Measurements from ENCODE around the gene PLA2G4B. TPM values are rescaled to one million over a fixed set of nuclear protein-coding genes. Genes with fewer than 3 reads are reported as not detected.

Gene PLA2G4B
- total RNA-seq, 1 donor from 2014 or later: 23.6 TPM

DNA sequence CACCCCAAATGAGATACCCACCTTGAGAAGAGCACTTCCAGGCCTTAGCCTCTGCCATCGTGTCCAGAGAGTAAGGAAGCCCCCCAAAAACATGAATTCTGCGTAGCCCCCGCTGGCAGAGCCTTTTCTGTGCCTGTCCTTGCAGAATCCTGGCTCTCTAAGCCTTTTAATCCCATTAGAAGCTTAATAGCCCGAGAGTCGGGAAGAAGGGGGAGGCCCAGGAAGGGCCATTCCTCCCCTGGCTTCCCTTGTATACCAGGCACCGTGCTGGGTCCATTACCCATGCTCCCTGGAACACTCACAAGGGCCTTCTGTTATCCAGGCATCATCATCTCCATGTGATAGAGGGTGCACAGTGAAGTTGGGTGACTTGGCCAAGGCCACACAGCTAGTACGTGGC, 48.1 kb downstream of the PLA2G4B start:
- no peak for ATAC-seq

DNA sequence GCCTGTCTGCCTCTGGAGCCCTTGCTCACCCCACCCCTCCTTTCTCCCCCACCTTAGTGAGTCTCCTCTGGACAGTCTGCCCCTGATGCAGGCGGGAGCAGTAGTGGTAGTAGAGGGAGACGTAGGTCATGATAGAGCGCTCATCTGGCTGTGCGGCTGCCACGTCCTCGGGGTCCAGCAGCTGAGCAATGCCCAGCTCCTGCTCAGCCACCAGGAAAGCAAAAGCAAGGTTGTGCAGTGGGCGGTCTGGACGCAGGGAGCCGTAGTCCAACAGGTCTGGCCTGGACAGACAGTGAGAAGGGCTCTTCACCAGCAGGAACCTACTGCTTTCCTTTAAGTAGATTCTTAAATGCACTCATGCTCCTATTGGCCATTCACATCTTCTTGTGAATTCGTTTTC, 48.5 kb downstream of the PLA2G4B start:
- no peak for ATAC-seq

DNA sequence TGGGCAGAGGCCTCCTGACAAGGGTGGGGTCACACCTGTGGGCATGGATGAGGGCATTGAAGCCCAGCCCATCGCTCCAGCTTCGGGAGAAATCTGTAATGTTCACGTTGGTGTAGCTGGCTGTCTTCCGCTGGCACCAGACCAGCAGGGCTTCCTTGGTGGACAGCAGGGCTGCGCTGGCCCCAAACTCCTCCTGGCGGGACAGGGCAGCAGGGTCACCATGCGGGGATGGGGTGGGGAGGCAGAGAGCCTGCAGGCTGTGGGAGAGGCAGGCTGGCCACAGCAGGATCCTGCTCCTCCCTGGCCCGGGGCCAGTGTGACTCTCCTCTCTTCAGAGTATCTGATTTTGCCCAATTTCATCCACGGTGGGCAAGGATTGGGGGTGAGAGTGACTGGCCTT, 49.2 kb downstream of the PLA2G4B start:
- no peak for ATAC-seq

DNA sequence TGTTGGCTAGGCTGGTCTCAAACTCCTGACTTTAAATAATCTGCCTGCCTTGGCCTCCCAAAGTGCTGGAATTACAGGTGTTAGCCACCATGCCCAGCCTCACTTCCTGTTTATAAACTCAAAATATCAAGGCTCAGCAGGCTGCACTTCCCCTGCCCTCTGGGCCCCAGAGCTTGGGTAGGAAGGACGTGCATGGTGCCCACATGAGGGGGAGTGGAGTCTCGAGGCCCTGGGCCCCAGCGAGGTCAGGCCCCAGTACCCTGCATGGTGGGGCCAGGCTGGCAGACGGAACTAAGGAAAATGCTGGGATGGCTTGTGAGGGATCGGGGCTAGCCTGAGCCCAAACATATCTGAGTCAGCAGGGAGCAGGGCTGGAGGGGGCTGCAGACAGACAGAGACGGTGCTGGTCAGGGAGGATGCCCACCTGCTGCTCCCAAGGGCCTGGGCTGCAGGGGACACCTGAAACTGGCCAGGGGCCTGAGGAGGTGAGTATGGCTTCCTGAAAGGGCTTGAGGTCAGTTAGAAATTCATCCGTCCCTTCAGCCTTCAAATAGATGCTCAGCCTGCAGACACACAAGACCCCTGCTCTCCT, 50.1 kb downstream of the PLA2G4B start:
- ATAC-seq: no peak

DNA sequence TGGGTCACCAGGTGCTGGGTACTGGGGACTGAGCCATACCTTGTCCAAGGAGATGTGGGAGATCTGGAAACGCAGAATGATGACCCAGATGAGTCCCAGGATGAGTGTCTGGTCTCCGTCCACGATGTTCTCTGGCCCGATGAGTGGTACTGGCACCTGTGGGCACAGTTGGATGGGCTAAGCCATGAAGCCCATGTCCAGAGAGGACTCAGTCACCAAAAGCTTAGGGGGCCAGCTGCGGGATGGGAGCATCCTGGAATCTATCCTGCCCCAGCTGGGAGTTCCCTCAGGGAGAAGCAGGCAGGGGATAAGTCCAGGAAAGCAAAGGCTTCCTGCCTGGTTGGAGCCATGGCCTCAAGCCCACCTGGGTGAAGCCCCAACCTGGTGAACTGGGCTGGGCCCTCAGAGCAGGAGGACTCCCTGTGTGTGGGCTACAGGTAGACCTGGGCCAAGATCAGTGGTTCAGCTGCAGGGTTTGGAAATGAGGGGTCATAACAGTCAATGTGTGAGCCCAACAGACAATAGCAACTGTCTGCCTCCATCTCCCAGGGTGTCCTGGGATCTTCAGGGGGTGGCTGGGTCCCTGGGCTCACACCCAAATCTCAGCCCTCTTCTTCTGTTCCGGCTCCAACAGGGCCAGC, 51.5 kb downstream of the PLA2G4B start:
- ATAC-seq: no peak

DNA sequence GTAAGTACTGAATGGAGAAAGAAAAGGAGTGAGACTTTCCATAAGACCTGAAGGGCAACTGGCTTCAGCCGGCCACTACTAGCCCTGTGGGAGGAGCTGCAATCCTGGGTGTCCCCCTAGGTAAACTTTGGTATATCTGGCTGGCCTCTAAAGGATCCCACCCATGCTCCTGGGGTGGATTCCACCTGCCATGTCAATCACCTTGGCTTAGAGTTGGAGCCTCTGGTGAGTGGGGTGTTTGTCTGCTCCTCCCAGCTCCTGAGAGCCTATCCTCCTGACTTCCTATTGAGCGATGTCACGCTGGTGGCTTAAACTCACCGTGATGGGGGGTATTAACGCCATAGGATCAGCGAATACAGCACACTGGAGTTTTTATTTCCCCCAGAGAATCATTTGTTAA, 52.6 kb downstream of the PLA2G4B start:
- ATAC-seq: no peak

DNA sequence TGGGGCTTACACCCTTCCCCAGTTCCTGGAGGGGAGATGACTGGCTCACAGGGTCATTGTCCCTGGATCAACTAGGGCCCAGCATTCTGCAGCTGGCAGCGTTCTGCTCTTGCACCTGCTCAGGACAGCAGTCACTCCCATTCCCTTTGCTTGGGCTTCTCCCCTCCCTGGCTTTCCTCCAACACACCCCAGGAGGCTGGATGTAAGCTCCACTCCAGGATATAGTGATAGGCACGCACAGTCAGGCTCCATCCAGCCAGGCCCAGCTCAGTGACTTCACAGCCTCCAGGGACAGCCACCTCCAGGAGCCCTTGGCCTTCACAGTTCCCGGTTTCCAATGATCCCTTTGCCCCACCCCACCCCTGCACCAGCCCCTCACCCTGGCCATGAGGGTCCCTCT, 53.3 kb downstream of the PLA2G4B start:
- no peak for ATAC-seq

DNA sequence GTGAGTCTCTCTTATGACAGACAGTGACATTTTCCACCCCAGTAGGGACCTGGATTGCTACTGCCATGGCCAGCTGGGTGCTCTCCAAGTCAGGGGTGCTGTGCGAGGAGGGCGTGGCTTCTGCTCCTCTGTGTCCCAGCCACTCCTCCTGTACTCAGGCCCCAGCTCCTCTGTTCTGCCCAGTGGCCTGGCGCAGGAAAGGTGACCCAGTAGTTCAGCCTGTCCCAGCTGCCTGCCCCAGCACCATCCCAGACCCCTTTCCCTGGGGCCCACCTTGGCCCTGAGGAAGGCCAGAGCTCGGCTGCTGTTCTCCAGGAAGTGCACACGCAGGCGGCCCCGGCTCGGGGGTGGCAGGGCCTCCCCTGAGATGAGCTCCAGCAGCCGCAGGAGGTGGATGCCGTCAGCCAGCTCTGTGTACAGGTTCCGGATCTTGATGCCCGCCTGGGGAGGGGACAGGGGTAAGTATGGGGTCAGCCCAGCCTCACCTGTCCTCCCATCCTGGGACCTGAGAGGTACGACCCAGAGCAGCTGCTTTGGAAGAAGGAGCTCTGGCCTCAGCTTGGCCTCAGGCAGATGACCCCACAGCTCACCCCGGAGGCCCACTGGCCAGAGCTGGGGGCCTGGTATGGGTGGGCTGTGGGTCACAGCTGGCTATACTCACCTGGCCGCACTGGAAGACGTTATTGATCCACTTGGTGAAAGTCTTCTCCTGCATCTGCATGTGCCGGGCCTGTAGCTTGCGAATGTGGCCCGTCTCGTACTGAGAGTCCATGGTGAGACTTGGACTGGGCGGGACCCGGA, 54.2 kb downstream of the PLA2G4B start:
- no peak for ATAC-seq

DNA sequence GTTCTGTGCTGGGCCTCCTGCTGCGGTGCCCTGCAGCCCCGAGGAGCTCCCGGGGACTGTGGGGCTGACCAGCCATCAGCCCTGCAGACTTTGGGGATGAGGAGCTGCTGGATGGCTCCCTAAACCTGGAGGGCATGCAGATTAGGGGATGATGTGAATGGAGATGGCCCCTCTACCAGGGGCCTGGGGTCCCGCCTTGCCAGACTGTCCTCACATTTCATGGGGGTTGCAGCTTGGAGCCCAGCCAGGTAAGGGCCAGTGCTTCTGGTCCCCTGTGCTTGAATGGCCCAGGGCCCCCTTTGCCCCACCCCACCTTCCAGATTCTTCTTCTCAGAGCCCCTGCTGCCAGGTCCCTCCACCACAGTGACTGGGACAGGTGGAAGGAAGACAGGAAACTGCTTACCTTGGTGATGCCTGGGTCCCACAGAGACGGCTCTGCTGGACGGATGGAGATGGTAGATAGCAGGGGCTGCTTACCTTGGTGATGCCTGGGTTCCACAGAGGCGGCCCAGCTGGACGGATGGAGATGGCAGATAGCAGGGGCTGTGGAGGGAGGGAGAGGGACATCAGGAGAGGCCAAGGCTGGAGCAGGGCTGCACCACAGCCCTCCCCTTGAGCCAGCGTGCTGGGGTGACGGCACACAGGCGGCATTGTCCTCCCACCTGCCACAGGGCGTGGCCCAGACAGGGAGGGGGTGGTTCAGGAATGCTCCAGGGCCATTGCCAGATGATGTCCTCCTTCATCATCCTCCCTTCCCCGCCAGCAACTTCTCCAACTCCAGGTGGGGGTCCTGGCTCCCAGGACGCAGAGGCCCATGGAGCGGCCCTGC, 55.0 kb downstream of the PLA2G4B start, which contains the start of gene SPTBN5:
SPTBN5 (minus strand) TSS at position 632 of the 829 bp plus-strand sequence; CDS start at position 76, 556 bp downstream.
- peak; percentile 24 for ATAC-seq

DNA sequence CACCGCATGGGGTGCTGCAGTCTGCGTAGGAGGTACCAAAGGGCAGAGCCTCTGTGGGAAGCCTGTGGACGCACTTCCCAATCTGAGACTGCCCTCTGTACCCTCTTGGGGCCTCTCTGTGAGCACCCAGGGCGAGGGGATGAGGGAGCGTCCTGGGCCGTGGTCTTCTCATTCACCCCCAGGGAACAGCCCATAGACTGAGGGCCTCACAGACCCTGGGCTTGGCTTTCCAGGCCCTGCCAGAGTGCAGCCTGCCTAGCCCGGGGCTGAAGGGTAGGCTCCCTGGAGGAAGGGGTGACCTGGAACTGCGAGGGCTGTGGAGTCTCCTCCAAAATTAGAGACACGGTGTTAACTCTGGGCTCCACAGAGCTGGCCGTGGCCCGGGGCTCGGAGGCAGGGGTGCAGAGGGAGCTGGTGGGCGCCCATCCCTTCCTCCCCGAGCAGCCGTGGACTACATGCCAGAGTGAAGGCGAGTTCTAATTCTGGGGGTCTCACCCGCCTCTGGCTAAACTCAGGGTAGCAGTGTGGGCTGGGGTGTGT, 55.7 kb downstream of the PLA2G4B start:
- ATAC-seq: peak; percentile 11

DNA sequence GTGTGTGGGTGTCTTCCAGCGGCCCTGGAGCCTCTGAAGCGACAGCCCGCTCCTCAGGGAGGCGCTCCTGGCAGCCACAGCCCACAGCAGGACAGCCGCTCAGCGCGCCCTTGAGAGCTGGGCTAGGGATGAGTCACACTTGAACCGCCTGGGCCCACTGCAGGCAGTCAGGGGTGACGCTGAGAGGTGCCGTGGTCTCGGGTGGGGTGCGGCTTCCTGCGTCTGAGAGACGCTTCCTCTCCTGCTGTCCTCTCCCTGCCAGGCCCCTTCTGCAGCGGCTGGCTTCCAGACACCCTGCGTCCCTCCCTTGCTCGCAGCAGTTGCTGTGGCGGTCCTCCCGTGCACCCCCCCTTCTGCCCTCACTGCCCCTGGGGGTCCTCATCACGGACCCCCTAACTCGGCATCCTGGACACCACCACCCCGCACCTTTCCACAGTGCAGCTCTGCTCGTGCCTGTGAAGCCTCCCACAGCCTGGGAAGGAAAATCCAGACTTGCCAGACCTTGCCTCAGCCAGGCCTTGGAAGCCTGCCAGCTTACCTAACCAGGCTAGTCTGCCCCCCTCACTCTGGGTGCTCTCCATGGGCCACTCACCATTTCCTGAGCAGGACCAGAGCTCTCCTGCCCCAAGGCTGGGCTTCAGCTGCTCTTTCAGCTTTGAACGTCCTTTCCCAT, 56.3 kb downstream of the PLA2G4B start:
- ATAC-seq: peak; percentile 89

DNA sequence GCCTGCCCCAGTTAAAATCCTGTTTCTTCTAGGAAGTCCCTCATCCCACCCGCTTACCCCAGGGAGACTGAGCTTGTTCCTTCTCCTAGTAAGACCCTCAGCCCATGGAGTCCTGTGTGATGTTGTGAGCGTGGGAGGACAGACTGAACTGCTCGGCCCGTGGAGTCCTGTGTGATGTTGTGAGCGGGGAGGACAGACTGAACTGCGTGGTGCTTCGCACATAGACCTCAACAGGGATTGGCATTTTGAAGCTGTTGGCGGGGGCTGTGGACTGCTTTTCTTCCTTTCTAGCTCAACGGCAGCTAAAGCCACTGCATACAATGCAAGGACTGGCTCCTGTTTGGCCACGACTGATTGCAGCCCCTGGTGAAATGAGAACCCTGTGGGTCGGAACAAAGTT, 56.8 kb downstream of the PLA2G4B start:
- peak; percentile 1 for ATAC-seq

DNA sequence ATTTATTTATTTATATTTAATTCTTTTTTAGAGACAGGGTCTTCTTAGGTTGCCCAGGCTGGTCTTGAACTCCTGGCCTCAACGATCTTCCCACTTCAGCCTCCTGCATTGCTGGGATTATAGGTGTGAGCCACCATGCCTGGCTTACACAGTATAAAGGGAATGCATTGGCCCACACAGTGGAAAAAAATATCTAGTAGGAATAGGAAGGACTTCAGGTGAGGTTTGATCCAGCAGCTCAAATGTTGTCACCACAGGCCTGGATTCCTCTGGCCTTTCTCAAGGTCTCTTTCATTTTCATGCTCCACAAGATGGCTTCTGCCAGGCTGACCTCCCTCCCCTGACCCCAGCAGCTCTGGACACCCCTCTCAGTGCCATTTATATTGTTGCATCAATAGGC, 57.3 kb downstream of the PLA2G4B start:
- ATAC-seq: no peak

DNA sequence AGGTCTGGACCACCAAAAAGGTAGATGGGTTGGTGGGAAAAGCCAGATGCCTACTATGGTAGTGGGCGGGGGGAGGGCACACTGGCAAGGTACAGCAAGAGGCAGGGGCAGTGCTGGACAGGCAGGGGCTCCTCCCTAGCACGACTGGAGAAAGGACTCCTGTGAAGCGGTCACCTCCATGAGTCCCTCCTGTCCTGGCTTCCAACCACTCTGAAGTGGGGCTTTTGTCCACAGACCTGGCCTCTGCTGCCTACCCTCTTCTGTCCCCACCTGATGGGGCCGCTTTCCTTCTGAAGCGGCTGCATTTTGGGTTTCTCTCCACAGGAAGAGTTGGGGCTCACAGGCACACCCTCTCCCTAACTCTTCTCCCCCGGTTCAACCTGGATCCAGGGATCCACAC, 57.9 kb downstream of the PLA2G4B start:
- ATAC-seq: no peak

DNA sequence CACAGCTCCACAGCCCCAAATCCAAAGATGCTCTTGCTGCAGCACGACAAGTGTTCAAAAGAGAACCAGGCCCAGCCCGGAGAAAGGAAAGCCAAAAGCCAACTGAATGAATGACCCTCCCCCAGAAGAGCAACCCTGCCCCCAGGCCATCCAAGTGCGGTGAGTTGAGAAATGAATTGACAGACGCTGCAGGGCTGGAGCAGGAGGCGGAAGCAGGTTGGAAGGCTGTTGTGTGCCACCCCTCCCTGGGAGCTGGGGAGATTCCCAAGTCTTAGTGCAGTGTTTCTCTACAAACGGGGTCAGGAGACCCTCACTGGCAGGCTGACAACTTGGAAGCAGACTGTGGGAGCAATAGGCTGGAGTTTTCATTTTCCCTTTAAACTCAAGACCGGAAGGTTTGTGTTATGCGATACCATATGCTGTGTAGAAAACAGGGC, 58.7 kb downstream of the PLA2G4B start:
- ATAC-seq: no peak

Other genes with a start within 250 kb of the PLA2G4B start
- gene MGA, start 178.4 kb upstream of the PLA2G4B start, total RNA-seq: 18.2 TPM
- gene MAPKBP1, start 64.4 kb upstream of the PLA2G4B start, total RNA-seq: 26.1 TPM
- 35.4 TPM for gene JMJD7, start 10.8 kb upstream of the PLA2G4B start, total RNA-seq
- gene SPTBN5, start 55.2 kb downstream of the PLA2G4B start, total RNA-seq: 2.1 TPM
- gene EHD4, start 133.7 kb downstream of the PLA2G4B start, total RNA-seq: 32.0 TPM
- 18.1 TPM for gene PLA2G4E, start 182.2 kb downstream of the PLA2G4B start, total RNA-seq